GM18520 (cell line): ENCODE measurements around the gene BCAT1.

Source experiments
- ATAC-seq: cut with Tn5 transposase; IDR thresholded peaks from one replicate; pipeline ENCODE4 v1.9.1; 2021; ENCODE audit not compliant: unreplicated experiment

BCAT1 gene

DNA sequence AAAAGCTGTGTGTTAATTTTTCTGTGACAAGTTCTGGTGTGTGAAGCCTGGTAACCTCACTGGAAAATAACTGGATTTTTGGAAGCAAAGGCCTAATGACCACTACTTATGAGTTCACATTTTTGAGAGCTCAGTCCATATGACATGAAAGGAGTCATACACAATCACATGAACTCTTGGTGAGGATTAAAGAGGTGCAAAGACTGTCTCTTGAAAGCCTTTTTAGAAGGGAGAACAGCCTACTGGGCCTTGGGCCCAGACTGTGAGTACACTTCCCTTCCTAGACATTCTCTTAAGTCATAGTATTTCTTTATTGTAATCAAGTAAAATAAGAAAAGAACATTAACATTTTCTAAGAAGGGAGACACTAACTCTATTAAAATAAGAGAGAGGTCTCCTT is 176.1 kb downstream of the BCAT1 start:
- ATAC-seq, result no peak

DNA sequence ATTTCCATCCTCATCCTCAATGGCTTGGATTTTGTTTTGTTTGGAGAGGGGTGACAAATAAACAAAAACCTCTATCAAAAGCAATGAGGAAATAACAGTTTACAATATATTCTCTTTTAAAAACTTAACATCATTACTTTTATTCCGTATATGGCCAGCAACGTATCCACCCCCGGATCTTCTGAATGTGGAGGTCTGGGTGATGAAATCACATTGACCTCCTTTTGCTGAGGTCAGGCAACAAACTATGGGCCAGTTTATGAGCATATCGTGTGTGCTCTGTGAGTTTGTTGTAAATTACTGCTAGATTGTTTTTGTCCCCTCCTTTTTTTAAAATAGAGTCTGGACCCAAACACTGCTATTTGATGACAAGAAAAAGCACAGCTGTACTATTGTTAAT is 178.1 kb downstream of the BCAT1 start:
- ATAC-seq, result no peak

DNA sequence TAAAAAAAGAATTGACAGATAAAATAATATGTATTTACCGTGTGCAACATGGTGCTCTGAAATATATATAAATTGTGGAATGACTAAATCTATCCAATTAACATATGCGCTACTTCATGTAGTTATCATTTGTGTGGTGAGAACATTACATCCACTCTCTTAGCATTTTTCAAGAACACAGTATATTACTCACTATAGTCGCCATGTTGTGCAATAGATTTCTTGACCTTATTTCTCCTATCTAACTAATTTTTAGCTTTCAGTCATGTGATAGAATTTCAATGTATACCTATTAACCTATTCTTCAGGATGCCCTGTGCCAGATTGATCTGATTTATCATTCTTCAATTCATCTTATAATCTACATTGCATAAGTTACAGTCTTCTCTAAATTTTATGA is 178.6 kb downstream of the BCAT1 start:
- no peak for ATAC-seq

DNA sequence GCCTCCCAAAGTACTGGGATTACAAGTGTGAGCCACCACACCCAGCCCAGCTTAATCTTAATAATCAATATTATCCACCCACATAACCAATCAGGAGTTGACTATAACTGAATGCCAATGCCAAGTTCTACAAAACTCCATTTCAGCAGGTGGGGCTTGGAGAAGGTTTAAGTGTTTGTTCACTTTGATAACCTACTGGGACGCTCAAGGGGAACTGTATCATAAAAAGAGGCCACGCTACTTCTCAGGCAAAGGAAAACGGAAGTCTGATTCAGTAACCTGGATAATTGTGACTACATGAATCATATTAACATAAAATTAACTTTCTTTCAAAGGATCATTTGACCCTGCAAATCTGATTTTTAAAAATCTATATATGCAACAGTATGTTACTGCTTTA is 179.2 kb downstream of the BCAT1 start:
- ATAC-seq, result no peak

DNA sequence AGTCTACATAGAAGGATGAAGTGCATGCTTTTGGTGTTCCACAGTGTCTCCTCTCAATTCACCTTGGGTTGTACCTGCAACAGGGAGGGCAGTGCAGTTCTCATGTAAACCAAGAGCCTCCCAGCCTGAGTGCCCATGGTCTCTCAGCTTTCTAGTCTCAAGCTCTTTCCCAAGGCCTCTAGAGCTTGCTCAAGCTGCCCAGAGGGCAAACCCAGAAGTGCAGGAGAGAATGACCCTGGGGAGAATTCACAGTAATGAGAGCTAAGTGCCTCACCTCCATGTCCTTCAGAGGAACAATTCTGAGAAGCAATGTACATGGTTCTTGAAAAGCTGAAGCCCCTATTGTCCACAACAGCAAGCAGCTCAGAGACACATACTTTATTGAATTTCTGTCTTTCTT is 180.5 kb downstream of the BCAT1 start:
- no peak for ATAC-seq

DNA sequence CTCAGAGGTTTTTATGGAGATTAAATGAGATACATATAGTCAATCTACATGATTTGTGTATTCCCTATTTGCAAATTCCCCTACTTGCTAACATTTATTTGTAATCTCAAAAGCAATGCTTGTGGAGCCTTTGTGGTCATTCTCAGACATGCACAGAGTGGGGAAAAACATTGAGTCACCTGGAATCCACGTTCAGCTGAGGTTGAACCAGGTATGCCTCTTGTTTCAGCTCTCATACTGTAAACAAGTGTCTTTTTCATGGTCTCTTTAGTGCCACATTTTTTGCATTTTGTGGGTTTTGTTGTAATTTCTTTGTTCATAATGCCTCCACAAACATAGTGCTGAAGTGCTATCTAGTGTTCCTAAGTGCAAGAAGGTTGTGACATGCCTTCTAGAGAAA is 181.9 kb downstream of the BCAT1 start:
- ATAC-seq, result no peak

DNA sequence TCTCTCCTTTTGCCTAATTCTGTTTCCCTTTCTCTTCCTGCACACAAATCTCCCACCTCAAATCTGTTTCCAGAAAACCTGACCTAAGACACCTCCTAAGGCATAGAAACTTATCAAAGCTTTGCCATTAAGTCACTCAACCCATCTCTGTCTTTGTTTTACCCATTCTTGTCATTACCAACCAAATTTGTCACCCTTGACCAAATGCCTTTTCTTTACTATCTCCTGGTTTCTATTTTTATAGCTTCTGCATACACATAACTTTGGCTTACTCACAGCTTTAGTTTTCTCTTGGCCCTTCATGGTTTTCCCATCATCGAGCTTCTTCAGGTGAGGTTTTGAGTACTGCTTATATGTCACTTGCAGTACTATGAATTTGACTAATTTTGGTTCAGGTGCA is 184.2 kb downstream of the BCAT1 start:
- ATAC-seq, result no peak

DNA sequence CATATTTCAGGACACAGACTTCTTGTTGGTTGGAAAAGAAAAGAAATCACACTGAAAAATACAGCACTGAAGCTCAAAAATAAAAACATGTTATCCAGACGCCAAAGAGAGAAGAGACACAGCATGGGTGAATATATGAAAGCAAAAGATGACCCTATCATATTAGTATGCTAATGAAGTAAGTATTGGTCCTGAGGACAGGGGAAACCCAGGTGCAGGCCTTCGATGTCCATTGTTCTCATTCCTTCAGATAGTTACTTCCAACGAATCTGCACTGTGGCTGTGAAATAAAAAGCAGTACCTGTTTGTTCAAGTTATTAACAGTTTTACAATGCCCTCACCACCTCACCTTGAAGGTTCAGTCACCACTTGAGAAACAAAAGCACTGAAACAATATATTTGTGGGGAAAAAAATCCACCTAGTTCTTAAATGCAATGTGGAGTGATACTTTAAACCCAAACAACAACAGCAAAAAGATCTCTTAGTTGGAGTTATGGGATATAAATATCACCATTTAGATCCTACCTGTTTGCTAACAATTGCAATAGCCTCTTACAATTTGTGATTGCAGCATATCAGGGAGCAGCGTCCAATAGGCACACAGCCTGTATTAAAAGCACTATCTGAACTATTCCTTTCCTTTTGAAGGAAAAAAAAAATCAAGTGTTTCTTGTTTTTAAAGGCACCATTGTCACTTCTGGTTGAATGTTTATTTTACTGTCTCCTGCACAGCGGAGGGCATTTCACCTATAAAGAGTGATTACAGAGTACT is 188.1 kb downstream of the BCAT1 start:
- no peak for ATAC-seq

DNA sequence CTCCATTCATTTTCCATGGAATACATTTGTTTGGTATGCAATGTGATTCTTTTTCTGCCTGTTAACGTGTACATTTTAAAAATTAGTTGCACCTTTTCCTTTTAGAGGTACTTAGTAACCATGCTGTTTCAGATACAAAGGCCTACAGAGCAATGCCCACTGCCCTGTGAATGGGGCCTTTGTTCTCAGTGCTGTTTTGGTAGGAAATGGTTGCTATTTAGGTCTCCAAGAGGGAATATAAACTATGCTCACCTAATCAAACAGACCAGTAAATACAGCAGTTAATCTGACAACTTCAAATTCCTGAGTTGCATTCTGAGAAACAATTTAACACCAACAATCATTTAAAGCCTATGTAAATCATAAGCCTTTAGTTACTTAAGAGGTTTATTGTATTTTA is 188.7 kb downstream of the BCAT1 start:
- ATAC-seq, result no peak
